K562 treated with DMSO at 1 percent for 24 hours (cell line): Measurements from ENCODE around the gene PLPP3. TPM values are rescaled to one million over a fixed set of nuclear protein-coding genes. Genes with fewer than 3 reads are reported as not detected.

Source experiments
- total RNA-seq: library from RNA; unstranded; fragments of 300-600 nt; gene quantifications from 2 replicates; pipeline ENCODE4 v1.2.3, GENCODE V29; 2022; ENCODE audit warnings: low read depth; ENCODE audit not compliant: insufficient read depth

The PLPP3 gene
- total RNA-seq, result 1.8 and 2.1 TPM in 2 replicates

DNA sequence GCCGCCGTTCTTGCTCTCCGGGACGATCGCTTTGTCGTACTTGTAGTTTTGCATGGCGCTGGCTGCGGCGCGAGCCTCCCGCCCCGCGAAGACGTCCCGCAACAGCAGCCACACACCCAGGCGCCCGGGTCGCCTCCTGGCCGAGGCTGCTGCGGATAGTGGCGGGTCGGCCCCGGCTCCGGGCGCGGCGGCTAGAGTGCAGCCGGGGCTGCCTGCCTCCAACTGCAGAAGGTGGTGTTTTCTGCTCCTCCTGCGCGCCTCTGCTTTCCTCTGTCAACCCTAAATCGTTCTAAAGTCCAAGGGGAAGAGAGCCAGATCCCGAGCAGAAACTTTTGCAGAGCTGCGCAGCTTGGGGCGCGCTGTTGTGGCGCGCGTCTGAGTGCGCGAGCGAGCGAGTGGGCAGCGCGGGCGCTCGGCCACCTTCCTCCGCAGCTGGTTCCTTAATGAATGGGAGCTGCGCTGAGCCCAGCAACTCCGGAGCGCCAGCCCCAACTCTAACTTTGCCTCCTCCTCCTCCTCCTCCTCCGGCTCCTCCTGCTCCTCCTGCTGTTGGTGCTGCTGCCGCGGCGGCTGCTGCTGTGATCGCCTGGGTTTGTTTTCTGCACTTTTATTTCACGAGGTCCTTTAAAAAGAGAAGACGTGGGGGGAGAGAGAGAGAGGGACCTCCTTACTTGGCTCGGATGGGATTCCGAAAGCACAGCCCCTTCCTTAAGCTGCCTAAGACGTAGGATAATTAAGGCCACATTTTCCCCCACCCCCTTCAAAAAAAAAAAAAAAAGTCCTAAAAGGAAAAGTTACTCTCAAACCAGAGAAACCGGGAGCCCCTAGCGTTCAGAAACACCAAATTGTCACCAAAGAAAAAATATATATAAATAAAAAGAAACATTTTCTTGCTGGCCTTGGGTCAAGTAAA, at the start of gene PLPP3:
Gene PLPP3, minus strand, starts transcription at position 601 of the 913 bp plus-strand sequence. Its CDS starts 547 bp downstream, at position 54.

Other genes starting within 250 kb of the PLPP3 start
- not detected in 2 replicates for gene PRKAA2, start 65.8 kb upstream of the PLPP3 start, total RNA-seq
- gene FYB2, start 239.8 kb upstream of the PLPP3 start, total RNA-seq, result 0.61 and 0.88 TPM in 2 replicates